H1 (cell line): ENCODE results near the gene APP.

ENCODE experiments used
- CEBPB ChIP-seq: IDR thresholded peaks from 2 replicates; pipeline ENCODE4 v1.6.1; 2012; ENCODE audit warnings: low read depth, low read length
- EP300 ChIP-seq, 2 experiments: IDR thresholded peaks; 1 replicate in 1 of 2; 2 replicates in 1 of 2; pipeline ENCODE4 v1.6.1; 2011 to 2012; ENCODE audit warnings: low read depth in 2 of 2, low read length in 2 of 2, mild to moderate bottlenecking in 2 of 2, borderline replicate concordance in 1 of 2, inconsistent platforms in 1 of 2, moderate library complexity in 1 of 2
- EZH2 ChIP-seq: fragments of 200-600 bp; sonication (generic); IDR thresholded peaks from 2 replicates; pipeline ENCODE4 v1.7.1; 2012; ENCODE audit warnings: low read depth, mild to moderate bottlenecking, moderate library complexity, low read length, inconsistent platforms; ENCODE audit not compliant: severe bottlenecking
- KDM1A ChIP-seq: fragments of 200-600, 300-600 bp; sonication (generic); IDR thresholded peaks from 2 replicates; pipeline ENCODE4 v1.7.1; 2016; ENCODE audit warnings: mild to moderate bottlenecking, low read length, borderline replicate concordance
- POLR2A ChIP-seq, 2 experiments: IDR thresholded peaks; 1 replicate in 1 of 2; 2 replicates in 1 of 2; pipeline ENCODE4 v1.6.1; 2011; ENCODE audit warnings: low read depth in 2 of 2, low read length in 2 of 2, mild to moderate bottlenecking in 2 of 2; ENCODE audit errors: control extremely low read depth in 1 of 2
- POLR2AphosphoS5 ChIP-seq: IDR thresholded peaks from 2 replicates; pipeline ENCODE4 v1.6.1; 2011; ENCODE audit warnings: low read depth, low read length
- SP2 ChIP-seq: IDR thresholded peaks from 2 replicates; pipeline ENCODE4 v1.6.1; 2012; ENCODE audit warnings: mild to moderate bottlenecking, low read length, inconsistent platforms
- SRF ChIP-seq: IDR thresholded peaks from 2 replicates; pipeline ENCODE4 v1.6.1; 2011; ENCODE audit warnings: mild to moderate bottlenecking, low read depth, low read length, moderate library complexity
- TAF1 ChIP-seq: IDR thresholded peaks from 2 replicates; pipeline ENCODE4 v1.6.1; 2011; ENCODE audit warnings: mild to moderate bottlenecking, low read depth, low read length
- TAF7 ChIP-seq: optimal IDR thresholded peaks from 2 replicates; pipeline ENCODE3; 2011; ENCODE audit warnings: low read depth, mild to moderate bottlenecking, inconsistent platforms, low read length, moderate library complexity, borderline replicate concordance
- TF ChIP-seq, protein P1 (sequence below), 3 experiments: IDR thresholded peaks; 1 replicate in 2 of 3; 2 replicates in 1 of 3; pipeline versions ENCODE4 v1.5.1 to v1.6.1; 2011; ENCODE audit warnings: low read length in 3 of 3, mild to moderate bottlenecking in 3 of 3, inconsistent platforms in 2 of 3, low read depth in 1 of 3, moderate library complexity in 1 of 3; ENCODE audit not compliant: insufficient read depth in 1 of 3; ENCODE audit errors: control extremely low read depth in 1 of 3
- TF ChIP-seq, protein P2 (sequence below): IDR thresholded peaks from 2 replicates; pipeline ENCODE4 v1.6.1; 2012; ENCODE audit warnings: inconsistent platforms

- TF ChIP-seq EP300 (IDR thresholded peaks at IDR 0.05; ENCODE audit: borderline replicate concordance in 1 of 2, low read depth in 2 of 2, low read length in 2 of 2) (no peak), KDM1A (no peak), EZH2 (no peak), CEBPB (no peak), SP2 (no peak), POLR2AphosphoS5 (no peak), POLR2A (IDR thresholded peaks at IDR 0.05; ENCODE audit: control extremely low read depth in 1 of 2, low read depth in 2 of 2, low read length in 2 of 2) (no peak), TAF1 (no peak), TAF7 (no peak), SRF (no peak)
- TF ChIP-seq, protein P1, sequence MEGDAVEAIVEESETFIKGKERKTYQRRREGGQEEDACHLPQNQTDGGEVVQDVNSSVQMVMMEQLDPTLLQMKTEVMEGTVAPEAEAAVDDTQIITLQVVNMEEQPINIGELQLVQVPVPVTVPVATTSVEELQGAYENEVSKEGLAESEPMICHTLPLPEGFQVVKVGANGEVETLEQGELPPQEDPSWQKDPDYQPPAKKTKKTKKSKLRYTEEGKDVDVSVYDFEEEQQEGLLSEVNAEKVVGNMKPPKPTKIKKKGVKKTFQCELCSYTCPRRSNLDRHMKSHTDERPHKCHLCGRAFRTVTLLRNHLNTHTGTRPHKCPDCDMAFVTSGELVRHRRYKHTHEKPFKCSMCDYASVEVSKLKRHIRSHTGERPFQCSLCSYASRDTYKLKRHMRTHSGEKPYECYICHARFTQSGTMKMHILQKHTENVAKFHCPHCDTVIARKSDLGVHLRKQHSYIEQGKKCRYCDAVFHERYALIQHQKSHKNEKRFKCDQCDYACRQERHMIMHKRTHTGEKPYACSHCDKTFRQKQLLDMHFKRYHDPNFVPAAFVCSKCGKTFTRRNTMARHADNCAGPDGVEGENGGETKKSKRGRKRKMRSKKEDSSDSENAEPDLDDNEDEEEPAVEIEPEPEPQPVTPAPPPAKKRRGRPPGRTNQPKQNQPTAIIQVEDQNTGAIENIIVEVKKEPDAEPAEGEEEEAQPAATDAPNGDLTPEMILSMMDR (IDR thresholded peaks at IDR 0.05; ENCODE audit: control extremely low read depth in 1 of 3, insufficient read depth in 1 of 3, low read depth in 1 of 3, low read length in 3 of 3) = no peak
- TF ChIP-seq, protein P2, sequence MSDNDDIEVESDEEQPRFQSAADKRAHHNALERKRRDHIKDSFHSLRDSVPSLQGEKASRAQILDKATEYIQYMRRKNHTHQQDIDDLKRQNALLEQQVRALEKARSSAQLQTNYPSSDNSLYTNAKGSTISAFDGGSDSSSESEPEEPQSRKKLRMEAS = no peak
Observed at GRCh38 chr21:25934771-25935224, 235.8 kb downstream of the APP start.
